ENCODE measurements around the gene SAMMSON. TPM values are rescaled to one million over a fixed set of nuclear protein-coding genes. Genes with fewer than 3 reads are reported as not detected.

The SAMMSON gene
- total RNA-seq, 3 donors from 2014 or later, result not detected

DNA sequence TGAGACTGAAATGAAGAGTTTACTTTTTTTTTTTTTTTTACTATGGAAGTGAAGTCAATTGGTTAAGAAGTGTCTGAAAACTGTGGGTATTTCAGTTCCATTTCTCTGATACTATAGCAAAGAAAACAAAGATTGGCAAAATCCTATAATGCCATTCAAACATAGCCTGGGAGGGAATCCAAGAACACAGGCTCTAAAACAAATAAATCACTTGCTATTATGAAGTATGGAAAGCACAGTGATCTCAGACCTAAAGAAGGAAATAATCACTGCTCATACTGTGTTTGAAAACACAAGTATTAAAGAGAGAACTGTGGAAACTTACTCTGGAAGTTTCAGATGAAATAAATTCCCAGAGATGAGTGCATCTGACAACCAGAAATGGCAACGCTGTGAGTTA lies 12.0 kb downstream of the SAMMSON start:
- no peak for ATAC-seq
- Histone ChIP-seq H3K4me3 (no peak overlapping the region), H3K4me1 (ENCODE audit: low read depth) (no peaks in the 10 kb centered on the region), H3K36me3 (ENCODE audit: low read depth) (no peaks in the 10 kb centered on the region), H3K9me3 (no peaks in the 10 kb centered on the region)
- no peak for DNase-seq
- intact Hi-C loops (cut with DNase I, micrococcal nuclease), result no loop called here
- TF ChIP-seq, protein P1, sequence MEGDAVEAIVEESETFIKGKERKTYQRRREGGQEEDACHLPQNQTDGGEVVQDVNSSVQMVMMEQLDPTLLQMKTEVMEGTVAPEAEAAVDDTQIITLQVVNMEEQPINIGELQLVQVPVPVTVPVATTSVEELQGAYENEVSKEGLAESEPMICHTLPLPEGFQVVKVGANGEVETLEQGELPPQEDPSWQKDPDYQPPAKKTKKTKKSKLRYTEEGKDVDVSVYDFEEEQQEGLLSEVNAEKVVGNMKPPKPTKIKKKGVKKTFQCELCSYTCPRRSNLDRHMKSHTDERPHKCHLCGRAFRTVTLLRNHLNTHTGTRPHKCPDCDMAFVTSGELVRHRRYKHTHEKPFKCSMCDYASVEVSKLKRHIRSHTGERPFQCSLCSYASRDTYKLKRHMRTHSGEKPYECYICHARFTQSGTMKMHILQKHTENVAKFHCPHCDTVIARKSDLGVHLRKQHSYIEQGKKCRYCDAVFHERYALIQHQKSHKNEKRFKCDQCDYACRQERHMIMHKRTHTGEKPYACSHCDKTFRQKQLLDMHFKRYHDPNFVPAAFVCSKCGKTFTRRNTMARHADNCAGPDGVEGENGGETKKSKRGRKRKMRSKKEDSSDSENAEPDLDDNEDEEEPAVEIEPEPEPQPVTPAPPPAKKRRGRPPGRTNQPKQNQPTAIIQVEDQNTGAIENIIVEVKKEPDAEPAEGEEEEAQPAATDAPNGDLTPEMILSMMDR (IDR thresholded peaks at IDR 0.05), result no peak

DNA sequence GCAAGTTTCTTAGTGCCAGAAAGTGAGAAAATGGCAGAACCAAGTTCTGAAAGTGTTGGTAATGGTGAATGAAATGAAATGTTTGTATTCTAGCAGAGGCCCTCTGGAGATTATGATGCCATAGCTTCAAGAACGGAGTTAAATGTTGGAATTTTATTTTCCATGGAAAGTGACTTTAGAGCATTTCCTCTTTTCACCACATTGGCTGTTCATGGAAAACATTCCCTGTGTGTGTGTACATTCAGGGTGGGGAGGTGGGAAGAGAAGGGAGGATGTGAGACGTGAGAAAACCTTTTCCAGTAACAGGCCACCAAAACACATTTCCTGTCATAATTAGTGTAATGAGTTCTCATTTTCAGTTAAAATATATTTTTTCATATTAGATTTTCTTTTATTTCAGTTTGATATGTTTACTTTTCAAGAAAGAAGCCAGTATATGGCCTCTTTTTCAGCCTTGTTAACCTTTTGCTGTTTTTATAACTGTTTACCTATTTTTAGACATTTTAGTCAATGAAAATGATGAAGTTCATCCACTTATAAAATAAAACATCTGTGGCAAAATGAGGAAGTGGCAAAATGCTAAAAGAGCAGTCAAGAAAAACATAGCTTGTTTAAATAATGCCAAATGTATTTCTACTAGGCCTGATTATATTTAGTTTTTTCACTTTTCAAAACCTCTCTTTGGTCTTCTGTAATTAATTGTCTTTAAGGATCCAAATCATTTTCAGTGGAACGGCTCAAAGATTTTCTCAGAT lies 21.6 kb downstream of the SAMMSON start:
- Histone ChIP-seq H3K9me3 (no peaks in the 10 kb centered on the region), H3K36me3 (ENCODE audit: low read depth) (no peaks in the 10 kb centered on the region), H3K4me3 (no peak overlapping the region), H3K4me1 (ENCODE audit: low read depth) (no peaks in the 10 kb centered on the region)
- TF ChIP-seq, protein P1 (IDR thresholded peaks at IDR 0.05), result no peak
- intact Hi-C loops (cut with DNase I, micrococcal nuclease), result no loop called here
- DNase-seq (no peak), ATAC-seq (no peak)

DNA sequence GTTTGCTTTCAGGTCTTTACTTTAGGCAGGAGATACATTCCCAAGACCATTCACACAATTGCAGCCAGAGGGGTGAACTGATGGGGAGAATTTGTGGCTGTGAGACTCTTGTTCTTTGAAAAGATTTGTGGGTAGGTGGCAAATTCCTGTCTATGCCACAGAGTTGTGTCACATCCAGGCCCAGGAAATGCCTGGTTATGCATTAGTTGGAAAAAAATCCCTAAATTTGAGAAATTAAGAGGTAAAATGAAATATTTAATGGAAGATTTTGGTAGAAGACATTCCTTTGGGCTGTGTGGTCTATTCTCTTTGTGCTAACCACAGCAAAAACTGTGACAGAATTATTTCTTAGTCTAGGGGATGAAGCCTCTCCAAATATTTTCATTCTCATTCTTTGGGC lies 28.8 kb downstream of the SAMMSON start:
- Histone ChIP-seq H3K4me1 (ENCODE audit: low read depth) (no peaks in the 10 kb centered on the region), H3K36me3 (ENCODE audit: low read depth) (no peaks in the 10 kb centered on the region), H3K9me3 (no peaks in the 10 kb centered on the region), H3K4me3 (no peak overlapping the region)
- intact Hi-C loops (cut with DNase I, micrococcal nuclease), result no loop called here
- TF ChIP-seq, protein P1 (IDR thresholded peaks at IDR 0.05), result no peak
- DNase-seq, result no peak
- no peak for ATAC-seq

DNA sequence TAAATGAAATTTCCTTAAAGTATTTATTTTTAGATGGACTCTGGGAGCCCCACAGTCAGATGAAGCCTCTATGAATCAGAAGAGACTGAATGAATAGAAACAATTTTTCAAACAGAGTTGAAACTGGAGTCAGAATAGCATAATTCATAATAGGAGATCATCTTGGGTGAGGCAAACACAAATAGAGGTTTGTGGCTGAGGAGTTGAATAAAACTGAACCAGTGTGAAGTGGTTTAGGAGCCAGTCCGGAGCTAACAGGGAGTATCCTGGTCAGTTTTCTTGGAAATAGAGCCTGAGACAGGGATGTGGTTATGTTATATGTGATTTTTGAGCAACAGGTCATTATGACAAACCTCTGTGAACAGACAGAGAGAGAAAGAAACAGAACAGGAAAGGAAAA lies 39.2 kb downstream of the SAMMSON start:
- no peak for ATAC-seq
- intact Hi-C loops (cut with DNase I, micrococcal nuclease), result no loop called here
- no peaks in the 10 kb centered on the region for H3K9me3 ChIP-seq
- no peaks in the 10 kb centered on the region for H3K4me1 ChIP-seq (ENCODE audit: low read depth)
- H3K36me3 ChIP-seq (ENCODE audit: low read depth), result no peaks in the 10 kb centered on the region
- no peak for DNase-seq
- TF ChIP-seq, protein P1 (IDR thresholded peaks at IDR 0.05), result no peak
- H3K4me3 ChIP-seq, result no peak overlapping the region

DNA sequence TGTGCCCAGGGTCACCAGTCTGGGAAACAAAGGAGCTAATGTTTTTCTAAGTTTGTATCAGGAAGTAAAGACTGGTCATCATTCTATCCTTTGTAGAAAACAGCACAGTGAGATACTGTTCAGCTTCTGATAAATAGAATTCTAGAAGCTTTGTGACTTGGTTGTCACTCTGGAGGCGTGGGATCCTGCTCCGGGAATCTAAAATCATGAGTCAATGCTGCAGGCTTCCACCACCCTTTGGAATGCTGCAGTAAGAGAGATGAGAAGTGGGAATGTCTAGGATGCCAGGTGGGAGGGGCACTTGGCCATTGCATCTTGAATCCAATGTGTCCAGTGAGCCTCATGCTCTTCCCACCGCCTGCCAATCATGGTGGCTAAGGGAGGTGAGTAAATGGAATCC lies 40.9 kb downstream of the SAMMSON start:
- no peak for ATAC-seq
- TF ChIP-seq, protein P1 (IDR thresholded peaks at IDR 0.05), result no peak
- no peak overlapping the region for H3K4me3 ChIP-seq
- H3K4me1 ChIP-seq (ENCODE audit: low read depth), result no peaks in the 10 kb centered on the region
- no peaks in the 10 kb centered on the region for H3K36me3 ChIP-seq (ENCODE audit: low read depth)
- DNase-seq, result no peak
- no peaks in the 10 kb centered on the region for H3K9me3 ChIP-seq
- intact Hi-C loops (cut with DNase I, micrococcal nuclease), result no loop called here
